NCI-H2029 treated with DMSO at 0.1 percent for 48 hours (cell line): ENCODE measurements around the gene DCLK1.

Experiments
- DNase-seq: peaks from one replicate; lab custom pipeline; 2025; lab: John Stamatoyannopoulos, UW

Gene DCLK1

GRCh38 chr13:36038785-36039555, 92.2 kb downstream of the DCLK1 start:
- no peak for DNase-seq

GRCh38 chr13:36033035-36033434, 98.1 kb downstream of the DCLK1 start:
- no peak for DNase-seq

GRCh38 chr13:36031490-36031889, 99.7 kb downstream of the DCLK1 start:
- DNase-seq, result no peak

- DNase-seq, result no peak
Measured at GRCh38 chr13:36030670-36031331, 100.4 kb downstream of the DCLK1 start.

GRCh38 chr13:36029166-36029565, 102.0 kb downstream of the DCLK1 start:
- DNase-seq, result no peak

- DNase-seq, result no peak
Measured at GRCh38 chr13:36028359-36029025, 102.7 kb downstream of the DCLK1 start.

GRCh38 chr13:36026531-36026930, 104.7 kb downstream of the DCLK1 start:
- peak; percentile 3 for DNase-seq

- no peak for DNase-seq
Measured at GRCh38 chr13:36014763-36015162, 116.4 kb downstream of the DCLK1 start.

GRCh38 chr13:36006894-36007675, 124.1 kb downstream of the DCLK1 start:
- no peak for DNase-seq

GRCh38 chr13:36006347-36006746, 124.8 kb downstream of the DCLK1 start:
- DNase-seq, result peak; percentile 32

- no peak for DNase-seq
Measured at GRCh38 chr13:36001561-36001960, 129.6 kb downstream of the DCLK1 start.

- DNase-seq, result no peak
Measured at GRCh38 chr13:36000028-36000427, 131.2 kb downstream of the DCLK1 start.

- DNase-seq, result no peak
Measured at GRCh38 chr13:35996360-35996759, 134.8 kb downstream of the DCLK1 start.

GRCh38 chr13:35995136-35995535, 136.0 kb downstream of the DCLK1 start:
- DNase-seq, result no peak

- DNase-seq, result no peak
Measured at GRCh38 chr13:35994131-35994966, 136.8 kb downstream of the DCLK1 start.

GRCh38 chr13:35993686-35994085, 137.5 kb downstream of the DCLK1 start:
- no peak for DNase-seq

- no peak for DNase-seq
Measured at GRCh38 chr13:35992964-35993363, 138.2 kb downstream of the DCLK1 start.

- DNase-seq, result no peak
Measured at GRCh38 chr13:35990196-35990595, 141.0 kb downstream of the DCLK1 start.

GRCh38 chr13:35988648-35989081, 142.5 kb downstream of the DCLK1 start:
- no peak for DNase-seq

GRCh38 chr13:35987572-35988513, 143.3 kb downstream of the DCLK1 start:
- DNase-seq, result no peak
